Tibial artery (tissue), 4 donors: Measurements from ENCODE around the gene USB1.

Experiments used
- DNase-seq, 2 donors: peaks; one replicate each; pipeline ENCODE4 v3.0.0-alpha.2; 2019
- H3K27ac ChIP-seq, 2 donors: fragments of 200-600 bp; sonication (generic) in 1 of 2; 1 replicate in 1 of 2; 2 replicates in 1 of 2; pipeline ENCODE4 v1.5.1; 2018 to 2019; ENCODE audit warnings: mild to moderate bottlenecking in 1 of 2
- H3K27me3 ChIP-seq, 2 donors: fragments of 200-600 bp; sonication (generic) in 1 of 2; one replicate each; pipeline versions ENCODE4 v1.5.1 to v1.6.0; 2016 to 2019
- H3K36me3 ChIP-seq, 3 donors: fragments of 200-600 bp; sonication (generic) in 2 of 3; one replicate each; pipeline ENCODE4 v1.5.1; 2016 to 2019; ENCODE audit warnings: mild to moderate bottlenecking in 2 of 3
- H3K4me1 ChIP-seq, 4 donors: fragments of 200-600 bp; sonication (generic) in 2 of 4; 1 replicate in 3 of 4; 2 replicates in 1 of 4; pipeline ENCODE4 v1.5.1; 2016 to 2019
- H3K4me3 ChIP-seq, 2 donors: fragments of 200-600 bp; sonication (generic) in 1 of 2; 1 replicate in 1 of 2; 2 replicates in 1 of 2; pipeline ENCODE4 v1.5.1; 2018 to 2019; ENCODE audit warnings: mild to moderate bottlenecking in 2 of 2
- H3K9me3 ChIP-seq, 3 donors: fragments of 200-600 bp; sonication (generic) in 1 of 3; one replicate each; pipeline ENCODE4 v1.5.1; 2016 to 2019
- intact Hi-C: fragments of 100-400 bp; cut with DNase I; formaldehyde crosslinking; loops from one replicate; pipeline ENCODE4 v1.15.0; 2023; ENCODE audit warnings: low total_unique reads
- TF ChIP-seq, protein P1 (sequence below), 2 experiments: fragments of 200-600 bp in 1 of 2; fragments of 450-650 bp in 1 of 2; IDR thresholded peaks; one replicate each; pipeline ENCODE4 v1.5.1; 2017 to 2019; ENCODE audit warnings: antibody characterized with exemption in 2 of 2, mild to moderate bottlenecking in 1 of 2, moderate library complexity in 1 of 2

USB1 gene

DNA sequence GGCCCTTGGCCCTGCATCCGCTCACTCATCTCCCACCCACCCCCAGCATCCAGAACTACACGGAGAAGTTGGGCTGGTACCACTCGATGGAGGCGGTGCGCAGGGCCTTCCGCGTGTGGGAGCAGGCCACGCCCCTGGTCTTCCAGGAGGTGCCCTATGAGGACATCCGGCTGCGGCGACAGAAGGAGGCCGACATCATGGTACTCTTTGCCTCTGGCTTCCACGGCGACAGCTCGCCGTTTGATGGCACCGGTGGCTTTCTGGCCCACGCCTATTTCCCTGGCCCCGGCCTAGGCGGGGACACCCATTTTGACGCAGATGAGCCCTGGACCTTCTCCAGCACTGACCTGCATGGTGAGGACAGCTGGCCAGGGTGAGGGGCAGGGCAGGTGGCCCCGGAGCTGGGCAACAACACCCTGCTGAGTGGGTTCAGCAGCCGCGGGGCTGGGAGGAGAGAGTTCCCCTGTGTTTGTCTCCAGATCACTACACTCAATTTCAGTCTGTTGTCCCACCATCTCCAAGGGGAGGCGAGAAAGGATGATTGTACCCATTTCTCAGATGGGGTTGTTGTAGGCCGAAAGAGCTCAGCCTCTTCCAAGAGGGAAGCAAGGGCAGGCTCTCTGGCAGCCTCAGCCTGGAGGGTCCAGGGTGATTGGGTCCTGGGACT lies 38.8 kb downstream of the USB1 start:
- Histone ChIP-seq H3K36me3 (peaks cover 0 to 28% (median 21%) of the 10 kb centered on the region in 3 donors), H3K4me1 (no peaks in the 10 kb centered on the region), H3K27me3 (peaks cover 0 to 3% of the 10 kb centered on the region in 2 donors), H3K4me3 (no peak overlapping the region), H3K27ac (no peak overlapping the region), H3K9me3 (no peaks in the 10 kb centered on the region)
- TF ChIP-seq, protein P1, sequence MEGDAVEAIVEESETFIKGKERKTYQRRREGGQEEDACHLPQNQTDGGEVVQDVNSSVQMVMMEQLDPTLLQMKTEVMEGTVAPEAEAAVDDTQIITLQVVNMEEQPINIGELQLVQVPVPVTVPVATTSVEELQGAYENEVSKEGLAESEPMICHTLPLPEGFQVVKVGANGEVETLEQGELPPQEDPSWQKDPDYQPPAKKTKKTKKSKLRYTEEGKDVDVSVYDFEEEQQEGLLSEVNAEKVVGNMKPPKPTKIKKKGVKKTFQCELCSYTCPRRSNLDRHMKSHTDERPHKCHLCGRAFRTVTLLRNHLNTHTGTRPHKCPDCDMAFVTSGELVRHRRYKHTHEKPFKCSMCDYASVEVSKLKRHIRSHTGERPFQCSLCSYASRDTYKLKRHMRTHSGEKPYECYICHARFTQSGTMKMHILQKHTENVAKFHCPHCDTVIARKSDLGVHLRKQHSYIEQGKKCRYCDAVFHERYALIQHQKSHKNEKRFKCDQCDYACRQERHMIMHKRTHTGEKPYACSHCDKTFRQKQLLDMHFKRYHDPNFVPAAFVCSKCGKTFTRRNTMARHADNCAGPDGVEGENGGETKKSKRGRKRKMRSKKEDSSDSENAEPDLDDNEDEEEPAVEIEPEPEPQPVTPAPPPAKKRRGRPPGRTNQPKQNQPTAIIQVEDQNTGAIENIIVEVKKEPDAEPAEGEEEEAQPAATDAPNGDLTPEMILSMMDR (IDR thresholded peaks at IDR 0.05), result no peak
- DNase-seq, result no peak
- intact Hi-C loops, result no loop called here

DNA sequence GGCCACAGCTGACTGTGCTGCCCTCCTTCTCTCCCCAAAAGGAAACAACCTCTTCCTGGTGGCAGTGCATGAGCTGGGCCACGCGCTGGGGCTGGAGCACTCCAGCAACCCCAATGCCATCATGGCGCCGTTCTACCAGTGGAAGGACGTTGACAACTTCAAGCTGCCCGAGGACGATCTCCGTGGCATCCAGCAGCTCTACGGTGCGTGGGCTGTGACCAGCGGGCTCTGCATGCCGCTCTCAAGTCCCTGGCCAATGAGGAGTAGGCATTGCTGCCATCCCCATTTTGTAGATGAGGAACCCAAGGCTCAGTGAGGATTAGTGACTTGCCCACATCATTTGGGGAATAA lies 39.3 kb downstream of the USB1 start:
- no peak overlapping the region for H3K4me3 ChIP-seq
- no peak overlapping the region for H3K27ac ChIP-seq
- no peak for DNase-seq
- no peaks in the 10 kb centered on the region for H3K4me1 ChIP-seq
- H3K9me3 ChIP-seq, result no peaks in the 10 kb centered on the region
- H3K27me3 ChIP-seq, result no peaks in the 10 kb centered on the region
- peaks cover 0 to 28% (median 21%) of the 10 kb centered on the region in 3 donors for H3K36me3 ChIP-seq
- TF ChIP-seq, protein P1 (IDR thresholded peaks at IDR 0.05), result no peak
- intact Hi-C loops, result no loop called here

DNA sequence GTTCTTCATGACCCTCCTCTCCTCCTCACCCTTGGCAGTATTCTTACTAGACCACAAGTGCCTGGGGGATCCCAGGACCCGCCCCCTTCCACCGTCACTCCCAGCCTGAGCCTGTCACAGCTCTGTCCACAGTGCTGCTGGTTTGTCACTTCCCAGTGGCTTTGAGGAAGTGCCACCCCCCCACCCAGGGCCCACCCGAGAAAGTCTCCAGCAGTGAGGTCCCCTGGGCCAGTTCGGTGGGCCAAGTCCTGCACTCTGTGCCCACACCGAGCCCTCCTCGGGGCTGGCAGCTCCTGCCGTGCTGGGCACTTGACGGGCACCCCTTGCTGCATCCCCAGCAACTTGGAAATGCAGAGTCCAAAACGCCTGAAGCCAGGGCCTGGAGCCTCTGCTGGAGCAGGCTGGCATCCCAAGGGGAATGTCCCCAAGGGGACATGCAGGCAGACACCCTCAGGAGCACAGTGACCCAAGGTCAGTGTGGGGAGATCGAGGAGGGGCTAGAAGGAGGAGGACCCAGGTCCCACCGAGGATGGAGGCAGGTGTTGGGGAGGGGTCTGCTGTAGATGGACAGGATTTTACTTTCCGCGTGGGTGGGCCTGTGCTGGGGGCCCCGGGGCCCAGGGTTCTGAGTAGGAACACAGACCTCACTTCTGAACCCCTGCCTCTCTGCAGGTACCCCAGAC lies 39.9 kb downstream of the USB1 start:
- H3K27me3 ChIP-seq, result no peaks in the 10 kb centered on the region
- intact Hi-C loops, result no loop called here
- TF ChIP-seq, protein P1 (IDR thresholded peaks at IDR 0.05), result no peak
- DNase-seq, result no peak
- H3K4me3 ChIP-seq, result no peak overlapping the region
- peaks cover 0 to 28% (median 21%) of the 10 kb centered on the region in 3 donors for H3K36me3 ChIP-seq
- no peaks in the 10 kb centered on the region for H3K4me1 ChIP-seq
- no peak overlapping the region for H3K27ac ChIP-seq
- no peaks in the 10 kb centered on the region for H3K9me3 ChIP-seq

DNA sequence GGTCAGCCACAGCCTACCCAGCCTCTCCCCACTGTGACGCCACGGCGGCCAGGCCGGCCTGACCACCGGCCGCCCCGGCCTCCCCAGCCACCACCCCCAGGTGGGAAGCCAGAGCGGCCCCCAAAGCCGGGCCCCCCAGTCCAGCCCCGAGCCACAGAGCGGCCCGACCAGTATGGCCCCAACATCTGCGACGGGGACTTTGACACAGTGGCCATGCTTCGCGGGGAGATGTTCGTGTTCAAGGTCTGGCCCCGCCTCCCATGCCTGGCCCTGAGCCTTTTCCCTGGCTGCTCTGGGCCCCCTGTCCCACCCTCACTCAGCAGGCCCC lies 40.4 kb downstream of the USB1 start:
- DNase-seq, result no peak
- no peaks in the 10 kb centered on the region for H3K9me3 ChIP-seq
- TF ChIP-seq, protein P1 (IDR thresholded peaks at IDR 0.05), result no peak
- no peak overlapping the region for H3K27ac ChIP-seq
- peaks cover 0 to 28% (median 21%) of the 10 kb centered on the region in 3 donors for H3K36me3 ChIP-seq
- intact Hi-C loops, result no loop called here
- no peak overlapping the region for H3K4me3 ChIP-seq
- no peaks in the 10 kb centered on the region for H3K27me3 ChIP-seq
- no peaks in the 10 kb centered on the region for H3K4me1 ChIP-seq

DNA sequence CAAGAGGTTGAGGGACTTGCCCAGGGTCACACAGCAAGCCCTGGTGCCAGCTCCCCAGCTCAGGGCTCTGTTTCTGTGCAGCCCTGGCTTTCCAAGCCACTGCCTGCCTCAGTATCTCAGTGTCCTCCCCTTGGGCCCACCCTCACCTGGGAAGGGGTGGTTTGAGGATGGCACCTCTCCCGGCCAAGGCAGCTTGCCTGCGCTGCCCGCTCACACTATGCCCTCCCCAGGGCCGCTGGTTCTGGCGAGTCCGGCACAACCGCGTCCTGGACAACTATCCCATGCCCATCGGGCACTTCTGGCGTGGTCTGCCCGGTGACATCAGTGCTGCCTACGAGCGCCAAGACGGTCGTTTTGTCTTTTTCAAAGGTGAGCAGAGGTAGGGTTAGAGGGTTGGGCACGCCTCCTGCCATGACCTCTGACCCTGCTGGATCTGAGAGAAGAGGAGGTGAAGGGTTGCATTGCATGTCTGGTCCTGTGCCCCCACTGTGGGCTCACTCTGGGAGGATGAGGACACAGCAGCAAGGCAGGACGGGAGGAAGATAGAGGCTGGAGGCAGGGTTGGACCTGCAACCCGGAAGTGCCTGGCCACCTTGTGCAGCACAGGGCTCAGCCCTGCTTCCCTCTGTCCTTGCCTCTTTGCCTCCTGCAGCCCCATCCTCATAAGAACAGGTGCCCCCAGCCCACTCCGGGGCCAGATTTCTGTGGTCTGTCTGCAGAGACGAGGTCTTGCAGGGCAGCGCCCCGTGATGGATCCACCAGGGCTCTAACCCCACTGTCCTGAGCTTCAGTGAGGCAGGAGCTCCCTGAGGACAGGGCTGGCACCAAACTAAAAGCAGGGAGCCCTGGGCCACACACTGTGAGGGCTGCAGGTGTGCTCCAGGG lies 41.0 kb downstream of the USB1 start:
- Histone ChIP-seq H3K9me3 (no peaks in the 10 kb centered on the region), H3K4me1 (no peaks in the 10 kb centered on the region), H3K27ac (no peak overlapping the region), H3K36me3 (peaks cover 0 to 28% (median 21%) of the 10 kb centered on the region in 3 donors), H3K27me3 (no peaks in the 10 kb centered on the region), H3K4me3 (no peak overlapping the region)
- TF ChIP-seq, protein P1 (IDR thresholded peaks at IDR 0.05), result no peak
- DNase-seq, result no peak
- intact Hi-C loops, result no loop called here
